T-helper 9 cell (primary cell): ENCODE measurements around the gene TXNL4B.
"Not testable (repeated sequence)": the region's sequence is repeated elsewhere in the genome, so short reads cannot be mapped to it uniquely, and the experiment has no call there.

Experiments
- DNase-seq: peaks from one replicate; pipeline ENCODE4 v3.0.0-alpha.2; 2020

TXNL4B gene

DNA sequence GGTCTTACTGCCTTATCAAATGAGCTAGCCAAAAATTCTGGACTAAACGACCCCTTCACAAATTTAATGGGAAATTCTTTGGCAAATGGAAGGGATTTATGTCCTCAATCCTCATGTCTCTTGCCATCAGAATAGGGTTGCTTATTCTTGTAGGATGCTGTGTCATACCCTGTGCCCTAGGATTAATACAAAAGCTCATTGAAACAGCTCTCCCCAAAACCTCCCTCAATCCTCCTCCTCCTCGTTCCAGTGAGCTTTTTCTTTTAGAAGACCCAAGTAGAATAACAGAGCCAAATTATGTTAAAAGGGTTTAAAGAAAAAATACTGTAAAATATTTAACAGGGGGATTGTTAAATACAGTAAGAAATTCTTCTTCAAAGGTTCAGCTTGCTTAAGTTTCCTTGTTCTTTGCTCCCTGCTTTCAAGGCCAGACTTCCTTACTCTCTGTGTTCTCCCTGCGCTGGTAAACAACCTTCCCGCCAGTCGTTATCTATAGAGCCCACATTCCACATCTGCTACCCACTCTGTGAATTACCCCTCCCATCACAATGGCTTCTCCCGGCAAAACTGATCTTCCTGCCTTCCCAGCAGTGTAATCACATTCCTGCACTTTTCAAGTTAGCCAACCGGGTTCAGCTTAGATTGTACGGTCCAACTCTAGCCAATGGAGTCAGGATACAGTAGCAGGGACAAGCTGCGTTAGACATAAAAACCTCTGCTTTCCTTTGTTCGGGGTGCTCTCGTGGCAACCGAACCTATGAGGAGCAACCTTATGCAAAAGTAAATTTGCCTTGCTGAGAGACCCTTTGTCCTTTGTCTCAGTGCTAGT is 20.7 kb downstream of the TXNL4B start:
- DNase-seq: no peak

DNA sequence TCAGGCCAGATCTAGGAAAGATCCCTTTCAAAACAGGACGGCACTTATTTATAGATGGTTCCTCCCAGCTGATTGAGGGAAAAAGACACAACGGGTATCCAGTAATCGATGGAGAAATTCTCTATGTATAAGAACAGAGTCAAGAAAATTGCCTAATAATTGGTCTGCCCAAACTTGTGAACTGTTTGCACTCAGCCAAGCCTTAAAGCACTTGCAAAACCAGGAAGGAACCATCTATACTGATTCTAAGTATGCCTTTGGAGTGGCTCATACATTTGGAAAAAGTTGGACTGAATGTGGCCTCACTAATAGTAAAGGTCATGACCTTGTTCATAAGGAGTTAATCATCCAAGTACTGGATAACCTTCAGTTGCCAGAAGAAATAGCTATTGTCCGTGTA is 24.5 kb downstream of the TXNL4B start:
- no peak for DNase-seq

DNA sequence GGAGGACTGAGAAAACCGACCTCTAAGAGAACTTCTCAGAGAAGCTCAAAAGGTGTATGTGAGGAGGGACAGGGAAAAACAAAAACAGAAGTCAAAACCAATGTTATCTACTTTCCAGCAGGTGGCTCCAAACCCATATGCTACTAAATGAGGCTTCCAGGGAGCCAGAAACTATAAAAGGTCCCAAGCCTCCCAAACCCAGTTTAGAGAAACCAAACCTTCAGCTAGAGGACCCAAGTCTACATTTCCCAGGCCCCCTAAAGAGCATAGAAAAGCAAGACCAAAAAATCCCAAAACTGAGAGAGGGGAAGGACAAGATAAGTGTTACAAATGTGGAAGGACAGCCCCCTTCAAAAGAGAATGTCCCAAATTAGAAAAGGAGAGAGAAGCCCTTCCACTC is 26.7 kb downstream of the TXNL4B start:
- DNase-seq: no peak

DNA sequence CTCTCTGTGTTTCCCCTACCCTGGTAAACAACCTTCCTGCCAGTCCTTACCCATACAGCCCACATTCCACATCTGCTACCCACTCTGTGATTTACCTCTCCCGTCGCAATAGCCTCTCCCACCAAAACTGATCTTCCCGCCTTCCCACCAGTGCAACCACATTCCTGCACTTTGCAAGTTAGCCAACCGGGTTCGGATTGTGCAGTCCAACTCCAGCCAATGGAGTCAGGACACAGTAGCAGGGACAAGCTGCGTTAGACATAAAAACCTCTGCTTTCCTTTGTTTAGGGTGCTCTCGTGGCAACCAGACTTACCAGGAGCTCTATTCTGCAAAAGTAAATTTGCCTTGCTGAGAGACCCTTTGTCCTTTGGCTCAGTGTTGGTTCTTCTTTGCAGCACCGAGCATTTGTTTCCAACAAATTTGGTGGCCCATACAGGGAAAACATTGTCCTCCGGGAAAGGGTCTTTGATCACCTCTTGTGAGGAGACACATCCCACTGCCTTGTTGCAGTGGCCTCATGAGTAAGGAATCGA is 29.0 kb downstream of the TXNL4B start:
- DNase-seq: no peak

DNA sequence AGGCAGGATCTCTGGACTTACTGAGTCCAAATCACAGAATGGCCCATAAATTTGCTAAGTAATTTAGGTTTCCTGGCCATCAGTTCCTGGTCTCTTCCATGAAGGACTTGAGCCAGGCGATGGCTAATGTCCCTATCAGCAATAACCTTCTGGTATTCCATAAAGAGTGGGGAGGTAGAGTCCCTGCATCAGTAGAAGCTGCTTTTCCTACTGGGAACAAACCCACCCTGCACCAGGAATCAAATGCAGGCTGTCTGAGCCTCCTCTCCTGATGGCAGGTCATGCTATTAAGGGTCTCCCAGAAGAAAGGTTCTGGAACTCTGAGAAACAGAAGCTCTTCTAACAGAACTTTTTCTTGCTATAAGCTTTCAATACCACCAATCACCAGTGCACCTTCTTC is 31.9 kb downstream of the TXNL4B start:
- DNase-seq: no peak

DNA sequence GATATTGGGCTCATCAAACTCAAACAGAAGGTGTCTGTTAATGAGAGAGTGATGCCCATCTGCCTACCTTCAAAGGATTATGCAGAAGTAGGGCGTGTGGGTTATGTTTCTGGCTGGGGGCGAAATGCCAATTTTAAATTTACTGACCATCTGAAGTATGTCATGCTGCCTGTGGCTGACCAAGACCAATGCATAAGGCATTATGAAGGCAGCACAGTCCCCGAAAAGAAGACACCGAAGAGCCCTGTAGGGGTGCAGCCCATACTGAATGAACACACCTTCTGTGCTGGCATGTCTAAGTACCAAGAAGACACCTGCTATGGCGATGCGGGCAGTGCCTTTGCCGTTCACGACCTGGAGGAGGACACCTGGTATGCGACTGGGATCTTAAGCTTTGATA is 33.0 kb downstream of the TXNL4B start:
- no peak for DNase-seq

DNA sequence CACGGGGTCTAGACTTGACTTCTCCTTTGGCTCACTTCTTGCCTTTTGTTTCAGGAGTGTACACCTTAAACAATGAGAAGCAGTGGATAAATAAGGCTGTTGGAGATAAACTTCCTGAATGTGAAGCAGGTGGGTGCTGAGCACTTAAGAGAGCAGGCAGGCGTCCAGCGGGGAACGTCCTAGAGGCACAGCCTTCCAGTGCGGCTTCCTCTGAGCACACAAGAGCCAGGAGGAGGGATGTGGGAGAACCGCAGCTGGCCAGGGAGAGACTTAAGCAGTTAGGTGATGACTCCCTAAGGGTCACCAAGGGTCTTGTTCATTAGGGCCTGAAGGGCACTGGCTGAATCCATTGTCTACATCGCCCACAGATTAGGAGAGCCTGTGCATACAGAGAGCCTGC is 34.4 kb downstream of the TXNL4B start:
- not testable (repeated sequence) for DNase-seq

DNA sequence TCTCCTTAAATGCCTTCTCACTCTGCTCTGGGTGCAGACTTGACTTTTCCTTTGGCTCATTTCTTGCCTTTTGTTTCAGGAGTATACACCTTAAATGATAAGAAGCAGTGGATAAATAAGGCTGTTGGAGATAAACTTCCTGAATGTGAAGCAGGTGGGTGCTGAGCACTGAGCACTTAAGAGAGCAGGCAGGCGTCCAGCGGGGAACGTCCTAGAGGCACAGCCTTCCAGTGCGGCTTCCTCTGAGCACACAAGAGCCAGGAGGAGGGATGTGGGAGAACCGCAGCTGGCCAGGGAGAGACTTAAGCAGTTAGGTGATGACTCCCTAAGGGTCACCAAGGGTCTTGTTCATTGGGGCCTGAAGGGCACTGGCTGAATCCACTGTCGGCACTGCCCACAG is 36.1 kb downstream of the TXNL4B start:
- DNase-seq: not testable (repeated sequence)

DNA sequence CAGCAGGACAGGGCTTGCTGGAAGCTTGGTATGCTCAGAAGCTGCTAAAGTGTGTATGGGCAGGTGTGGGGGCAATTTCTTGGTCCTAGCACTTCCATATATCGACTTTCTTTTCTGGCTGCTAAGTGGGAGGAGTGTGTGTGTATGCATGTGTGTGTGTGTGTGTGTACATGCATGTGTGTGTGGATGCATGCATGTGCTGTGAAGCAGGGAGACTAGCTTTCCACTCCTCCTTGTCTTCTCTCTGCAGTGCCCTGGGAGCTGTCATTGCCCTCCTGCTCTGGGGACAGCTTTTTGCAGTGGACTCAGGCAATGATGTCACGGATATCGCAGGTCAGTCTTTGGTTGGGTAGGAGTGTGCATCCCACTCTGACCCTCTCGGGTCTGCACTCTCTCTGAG is 37.5 kb downstream of the TXNL4B start:
- DNase-seq: no peak

DNA sequence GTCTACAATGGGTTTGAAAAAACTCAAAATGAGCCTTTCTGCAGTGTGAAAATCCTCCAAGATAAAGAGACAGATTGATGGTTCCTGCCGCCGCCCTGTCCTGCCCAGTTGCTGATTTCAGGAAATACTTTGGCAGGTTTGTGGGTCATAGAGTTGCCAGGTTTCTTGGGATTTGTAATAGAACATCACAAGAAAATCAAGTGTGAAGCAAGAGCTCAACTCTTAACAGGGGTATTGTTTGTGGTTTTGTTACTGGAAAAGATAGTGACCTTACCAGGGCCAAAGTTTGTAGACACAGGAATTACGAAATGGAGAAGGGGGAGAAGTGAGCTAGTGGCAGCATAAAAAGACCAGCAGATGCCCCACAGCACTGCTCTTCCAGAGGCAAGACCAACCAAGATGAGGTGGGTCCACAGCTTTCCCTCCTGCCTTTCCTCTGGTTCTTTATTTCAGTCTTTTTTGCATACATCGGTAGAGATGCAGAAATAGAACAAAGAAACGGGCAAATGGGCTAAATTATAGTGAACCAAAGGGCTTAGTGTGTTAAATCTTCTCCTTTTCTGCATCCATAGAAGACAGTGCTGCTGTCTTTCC is 39.1 kb downstream of the TXNL4B start, which contains the start of gene HP:
TSS of gene HP (plus strand) at position 252 of the 594 bp plus-strand sequence. CDS start at position 400, 148 bp downstream.
- not testable (repeated sequence) for DNase-seq

DNA sequence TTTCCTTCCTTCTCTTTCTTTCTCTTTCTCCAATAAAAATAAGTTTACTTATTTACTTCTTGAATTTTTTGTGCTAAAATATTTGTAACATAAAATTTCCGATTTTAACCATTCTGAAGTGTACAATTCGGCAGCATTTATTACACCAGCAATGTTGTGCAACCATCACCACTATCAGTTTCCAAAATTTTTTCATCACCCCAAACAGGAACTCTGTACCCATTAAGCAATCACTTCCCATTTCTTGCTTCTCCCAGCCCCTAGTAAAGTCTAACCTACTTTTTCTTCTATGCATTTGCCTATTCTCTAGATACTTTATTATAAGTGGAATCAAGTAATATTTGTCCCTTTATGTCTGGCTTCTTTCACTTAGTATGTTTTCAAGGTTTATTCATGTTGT is 41.6 kb downstream of the TXNL4B start:
- no peak for DNase-seq

DNA sequence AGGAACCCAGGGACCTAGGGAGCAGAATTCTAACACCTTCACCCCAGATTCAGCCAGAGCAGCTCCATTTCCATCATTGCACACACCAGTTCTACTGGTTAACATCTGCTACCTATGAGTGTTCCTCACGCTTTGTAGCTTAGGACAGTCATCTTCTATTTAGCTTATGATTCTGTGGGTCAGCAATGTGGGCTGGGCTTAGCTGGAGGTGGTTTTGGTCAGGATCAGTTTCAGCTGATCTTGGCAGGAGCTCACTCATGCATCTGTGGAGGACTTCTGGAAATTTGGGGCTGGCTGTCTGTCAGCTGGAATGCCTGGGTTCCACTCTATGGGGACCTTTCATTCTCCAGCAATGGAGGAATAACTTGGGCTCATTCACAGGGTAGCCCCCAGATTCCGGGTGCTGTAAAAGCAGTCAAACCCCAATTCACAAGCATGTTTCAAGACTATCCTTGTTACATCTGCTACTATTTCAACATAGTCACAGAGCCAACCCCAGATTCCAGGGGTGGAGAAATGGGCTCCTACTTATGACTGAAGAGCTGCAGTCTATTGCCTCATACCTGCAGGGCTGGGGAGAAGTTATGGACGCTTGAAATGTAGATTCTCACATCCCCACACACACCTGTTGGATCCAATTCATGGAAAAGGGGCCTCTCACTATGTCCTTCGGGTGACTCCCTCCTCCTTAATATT is 42.5 kb downstream of the TXNL4B start:
- no peak for DNase-seq

DNA sequence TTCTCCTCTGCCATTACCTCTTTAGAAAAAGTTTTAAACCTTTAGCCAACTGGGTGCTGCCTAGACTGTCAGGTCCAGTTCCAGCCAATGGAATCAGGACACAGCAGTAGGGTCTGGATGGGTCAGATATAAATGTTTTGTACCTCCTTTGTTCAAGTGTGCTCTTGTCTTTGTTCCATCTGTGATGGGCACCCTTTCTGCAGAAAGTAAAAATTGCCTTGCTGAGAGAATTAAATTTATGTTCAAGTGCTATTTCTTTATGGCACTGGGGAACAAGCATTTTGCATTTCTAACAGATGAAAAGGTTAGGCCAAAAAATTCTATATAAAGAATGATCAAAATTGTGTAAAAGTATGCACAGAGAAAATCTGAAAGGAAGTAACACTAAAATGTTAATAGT is 44.3 kb downstream of the TXNL4B start:
- DNase-seq: no peak

DNA sequence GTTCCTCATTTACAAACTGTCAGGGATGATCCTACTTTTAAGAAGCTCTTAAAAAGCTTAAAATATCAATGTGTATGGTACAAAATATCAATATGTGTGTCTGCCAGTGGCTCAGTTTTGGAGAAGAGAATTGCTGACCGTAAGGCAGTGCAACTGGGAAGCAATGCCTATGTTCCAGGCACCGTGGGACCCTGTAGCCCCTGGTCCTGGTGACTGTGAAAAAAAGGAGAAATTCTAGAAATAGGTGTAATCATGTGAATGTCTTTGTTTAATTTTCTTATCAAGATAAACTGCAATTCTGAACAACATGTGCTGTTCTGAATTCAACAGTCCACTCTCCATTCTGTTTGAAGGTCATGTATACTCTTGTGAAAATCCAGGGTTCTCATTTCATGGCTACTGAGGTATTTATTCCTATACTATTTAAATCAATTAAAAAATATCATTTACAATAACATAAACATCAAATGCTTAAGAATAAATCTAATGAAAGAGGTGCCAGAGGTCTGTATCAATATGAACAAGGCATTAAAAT is 48.5 kb downstream of the TXNL4B start:
- no peak for DNase-seq

DNA sequence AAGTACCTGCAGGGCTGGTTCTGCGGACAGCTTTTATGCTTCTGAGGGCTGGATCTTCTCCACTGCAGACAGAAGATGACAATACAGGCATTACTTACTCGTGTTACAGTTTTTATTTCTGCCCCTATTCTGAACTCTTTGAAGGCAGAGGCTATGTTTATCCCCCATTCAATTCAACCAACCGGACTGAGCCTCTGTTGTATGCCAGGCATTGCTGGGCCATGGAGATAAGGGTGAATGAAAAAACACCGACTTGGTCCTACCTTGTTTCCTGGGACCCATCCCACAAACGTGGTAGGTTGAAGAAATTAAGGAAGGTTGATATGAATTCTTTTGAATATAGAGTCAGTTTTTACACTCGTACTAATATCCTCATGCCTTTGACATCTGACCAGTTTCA is 49.1 kb downstream of the TXNL4B start:
- no peak for DNase-seq

DNA sequence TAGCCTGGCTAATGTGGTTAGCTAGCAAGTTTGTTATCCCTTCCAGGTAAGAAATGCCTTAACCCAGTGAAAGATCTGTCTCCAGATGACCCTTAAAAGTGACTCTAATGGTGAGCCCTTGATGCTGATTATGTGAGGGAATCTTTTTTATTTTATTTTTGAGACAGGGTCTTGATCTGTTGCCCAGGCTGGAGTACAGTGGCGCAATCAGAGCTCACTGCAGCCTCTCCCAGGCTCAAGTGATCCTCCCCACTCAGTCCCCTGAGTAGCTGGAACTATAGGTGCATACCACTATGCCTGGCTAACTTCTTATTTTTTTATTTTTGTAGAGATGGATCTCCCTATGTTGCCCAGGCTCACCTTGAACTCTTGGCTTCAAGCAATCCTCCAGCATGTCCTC is 49.9 kb downstream of the TXNL4B start:
- DNase-seq: no peak

DNA sequence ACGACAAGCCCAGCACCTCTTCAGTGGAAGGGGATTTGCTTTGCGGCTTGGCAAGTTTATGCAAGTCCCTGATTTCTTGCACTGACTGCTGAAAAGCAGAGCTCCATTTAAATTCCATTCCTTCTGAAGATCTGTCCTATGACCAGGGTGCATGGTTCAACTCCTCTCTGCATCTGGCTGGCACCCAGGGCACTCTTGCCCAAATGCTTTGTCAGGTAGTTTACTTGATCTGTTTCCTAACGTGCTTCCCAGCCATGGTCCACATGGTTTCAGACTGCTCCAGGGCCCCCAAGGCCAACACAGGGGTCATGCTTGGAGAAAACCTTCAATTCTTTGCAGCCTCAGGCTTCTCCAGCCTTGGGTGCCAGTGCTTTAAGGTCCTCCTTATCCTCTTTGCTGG is 50.4 kb downstream of the TXNL4B start:
- DNase-seq: no peak

DNA sequence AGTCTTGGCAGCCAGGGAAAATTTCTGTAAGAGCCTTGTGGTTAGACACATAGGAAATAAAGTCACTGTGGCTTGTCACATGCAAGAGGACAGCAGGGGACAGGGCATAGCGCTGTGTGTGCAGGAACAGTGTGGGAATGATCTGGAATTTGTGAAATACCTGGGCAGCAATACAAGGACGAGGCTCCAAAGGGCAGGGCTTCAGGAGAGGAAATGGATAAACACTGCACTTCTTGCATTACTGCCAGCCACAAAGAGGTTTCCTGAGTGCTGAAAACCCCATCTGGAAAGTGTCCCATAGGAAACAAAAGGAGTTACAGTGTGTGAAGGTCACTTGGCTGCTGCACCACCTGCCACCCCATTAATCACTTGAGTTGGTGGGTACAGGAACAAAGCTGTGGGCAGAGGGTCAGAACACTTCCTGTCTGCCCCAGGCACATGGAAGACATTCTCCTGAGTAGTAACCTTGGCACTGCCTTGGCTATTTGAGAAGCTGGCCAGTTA is 51.2 kb downstream of the TXNL4B start:
- no peak for DNase-seq

DNA sequence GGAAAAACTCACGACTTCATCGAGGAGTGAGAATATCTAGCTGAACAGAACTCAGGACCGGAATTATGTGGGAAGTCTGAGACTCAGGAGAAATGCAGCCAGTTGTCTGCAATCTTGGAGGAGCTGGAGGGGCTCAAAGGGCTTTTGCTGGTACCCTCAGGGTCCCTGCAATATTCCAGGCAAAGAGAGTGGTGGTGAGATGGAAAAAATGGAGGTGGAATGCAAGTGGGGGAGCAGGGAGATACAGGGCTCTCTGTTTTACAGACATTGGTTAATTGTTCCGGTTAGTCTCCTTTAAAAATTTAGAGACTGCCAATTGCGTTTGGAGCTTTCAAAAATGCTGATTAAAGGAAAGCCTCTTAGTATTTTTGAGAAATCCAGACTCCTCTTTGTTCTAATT is 57.3 kb downstream of the TXNL4B start:
- no peak for DNase-seq
